ENCODE measurements around the gene PTPRM.

Gene PTPRM

GRCh38 chr18:7600528-7601245 lies 33.6 kb downstream of the PTPRM start:
- CTCF ChIA-PET, result interaction anchor here (0.7 to 1.1 kb wide), 2 partner anchors 11 to 34 kb away, joined by 3 read pairs; partner anchors contain the start of gene PTPRM
- 0 out of 2 replicates have a peak, but pooled peaks have one; percentile 29 for TF ChIP-seq ZNF10 (tag by site-specific recombination; IDR thresholded peaks at IDR 0.05)
- peak; percentile 48 for TF ChIP-seq ZIC2 (tag by site-specific recombination; IDR thresholded peaks at IDR 0.05)
- TF ChIP-seq OVOL3 (tag by site-specific recombination; IDR thresholded peaks at IDR 0.05), result no peak
- POLR2A ChIA-PET, result interaction anchor here (0.8 kb wide), 1 partner anchor 33 kb away, joined by 5 read pairs; the partner anchor contains the start of gene PTPRM
- Histone ChIP-seq H3K9me3 (ENCODE audit: control insufficient read depth, insufficient read depth, low read depth, low read length) (no peaks in the 10 kb centered on the region), H3K36me3 (ENCODE audit: control insufficient read depth in 2 of 2, insufficient read depth in 1 of 2, low read length in 2 of 2) (no peaks in the 10 kb centered on the region), H3K27ac (ENCODE audit: extremely low read depth, low read depth, low read length) (no peak overlapping the region), H3K4me1 (ENCODE audit: control insufficient read depth, insufficient read depth, low read length) (no peaks in the 10 kb centered on the region; the same call in 1 of the 2 replicates), H3K4me3 (ENCODE audit: low read depth, low read length) (no peak overlapping the region)

DNA sequence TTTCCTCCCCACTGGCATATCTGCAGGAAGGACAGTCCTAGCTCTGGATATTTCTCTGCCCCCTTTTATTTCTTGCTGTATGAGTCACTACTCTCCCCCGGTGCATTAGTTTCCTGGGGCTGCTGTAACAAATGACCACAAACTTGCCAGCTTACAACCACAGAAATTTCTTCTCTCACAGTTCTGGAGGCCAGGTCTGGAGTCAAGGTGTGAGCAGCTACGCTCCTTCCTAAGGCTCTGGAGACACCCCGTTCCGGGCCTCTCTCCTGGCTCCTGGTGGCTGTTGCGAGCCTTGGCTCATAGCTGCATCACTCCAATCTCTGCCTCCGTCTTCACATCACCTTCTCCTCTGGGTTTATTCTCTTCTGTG lies 34.1 kb downstream of the PTPRM start:
- CTCF ChIA-PET, result interaction anchor here (1.1 kb wide), 1 partner anchor 12 kb away, joined by 3 read pairs; no protein-coding TSS in a partner anchor
- no peaks in the 10 kb centered on the region for H3K4me1 ChIP-seq (ENCODE audit: control insufficient read depth, insufficient read depth, low read length)
- H3K36me3 ChIP-seq (ENCODE audit: control insufficient read depth in 2 of 2, insufficient read depth in 1 of 2, low read length in 2 of 2), result no peaks in the 10 kb centered on the region
- TF ChIP-seq, protein P1, sequence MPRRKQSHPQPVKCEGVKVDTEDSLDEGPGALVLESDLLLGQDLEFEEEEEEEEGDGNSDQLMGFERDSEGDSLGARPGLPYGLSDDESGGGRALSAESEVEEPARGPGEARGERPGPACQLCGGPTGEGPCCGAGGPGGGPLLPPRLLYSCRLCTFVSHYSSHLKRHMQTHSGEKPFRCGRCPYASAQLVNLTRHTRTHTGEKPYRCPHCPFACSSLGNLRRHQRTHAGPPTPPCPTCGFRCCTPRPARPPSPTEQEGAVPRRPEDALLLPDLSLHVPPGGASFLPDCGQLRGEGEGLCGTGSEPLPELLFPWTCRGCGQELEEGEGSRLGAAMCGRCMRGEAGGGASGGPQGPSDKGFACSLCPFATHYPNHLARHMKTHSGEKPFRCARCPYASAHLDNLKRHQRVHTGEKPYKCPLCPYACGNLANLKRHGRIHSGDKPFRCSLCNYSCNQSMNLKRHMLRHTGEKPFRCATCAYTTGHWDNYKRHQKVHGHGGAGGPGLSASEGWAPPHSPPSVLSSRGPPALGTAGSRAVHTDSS (tag by site-specific recombination; IDR thresholded peaks at IDR 0.05), result no peak
- no peak for TF ChIP-seq ZBTB44 (tag by site-specific recombination; IDR thresholded peaks at IDR 0.05)
- no peak for TF ChIP-seq ZNF266 (tag by site-specific recombination; IDR thresholded peaks at IDR 0.05; ENCODE audit: low read depth)
- peak; percentile 24 for TF ChIP-seq ZIC2 (tag by site-specific recombination; IDR thresholded peaks at IDR 0.05)
- no peak for TF ChIP-seq TSHZ1 (tag by site-specific recombination; IDR thresholded peaks at IDR 0.05; ENCODE audit: borderline replicate concordance)
- TF ChIP-seq YY1 (tag by site-specific recombination; IDR thresholded peaks at IDR 0.05), result no peak
- H3K27ac ChIP-seq (ENCODE audit: extremely low read depth, low read depth, low read length), result no peak overlapping the region
- H3K4me3 ChIP-seq (ENCODE audit: low read depth, low read length), result no peak overlapping the region
- no peaks in the 10 kb centered on the region for H3K9me3 ChIP-seq (ENCODE audit: control insufficient read depth, insufficient read depth, low read depth, low read length)
- POLR2A ChIA-PET, result interaction anchor here (0.8 kb wide), 1 partner anchor 34 kb away, joined by 5 read pairs; the partner anchor contains the start of gene PTPRM

DNA sequence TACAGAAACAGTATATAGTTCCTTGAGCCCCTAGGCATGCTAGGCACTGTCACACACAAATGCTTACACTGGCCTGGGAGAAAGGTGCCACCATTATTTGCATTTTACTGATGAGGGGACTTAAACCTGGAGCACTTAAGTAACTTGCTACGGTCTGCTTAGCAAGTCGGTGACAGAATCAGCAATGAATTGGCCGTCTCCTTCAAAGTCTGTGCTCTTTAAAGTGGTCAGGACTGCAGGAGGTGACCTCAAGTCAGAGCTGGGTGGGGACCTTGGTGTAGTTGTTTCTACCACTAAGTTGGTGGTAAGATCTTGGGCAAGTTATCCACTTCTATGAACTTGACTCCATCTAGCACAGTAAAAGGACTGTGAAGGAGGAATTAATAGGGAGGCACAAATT lies 34.8 kb downstream of the PTPRM start:
- ChIA-PET POLR2A (interaction anchor here (1.1 kb wide), 1 partner anchor 35 kb away, joined by 4 read pairs; the partner anchor contains the start of gene PTPRM), CTCF (interaction anchor here (0.7 kb wide), 1 partner anchor 529 kb away, joined by 5 read pairs; no protein-coding TSS in a partner anchor)
- Histone ChIP-seq H3K9me3 (ENCODE audit: control insufficient read depth, insufficient read depth, low read depth, low read length) (no peaks in the 10 kb centered on the region), H3K27ac (ENCODE audit: extremely low read depth, low read depth, low read length) (no peak overlapping the region), H3K4me3 (ENCODE audit: low read depth, low read length) (no peak overlapping the region), H3K36me3 (ENCODE audit: control insufficient read depth in 2 of 2, insufficient read depth in 1 of 2, low read length in 2 of 2) (no peaks in the 10 kb centered on the region), H3K4me1 (ENCODE audit: control insufficient read depth, insufficient read depth, low read length) (no peaks in the 10 kb centered on the region)
- no peak for TF ChIP-seq ZNF571 (tag by site-specific recombination; IDR thresholded peaks at IDR 0.05)
- TF ChIP-seq ZSCAN30 (tag by site-specific recombination; IDR thresholded peaks at IDR 0.05), result no peak
- TF ChIP-seq SP2 (tag by site-specific recombination; IDR thresholded peaks at IDR 0.05), result no peak
- no peak for TF ChIP-seq ZNF76 (tag by site-specific recombination; IDR thresholded peaks at IDR 0.05; ENCODE audit: borderline replicate concordance, low read depth)
- TF ChIP-seq ZBTB11 (tag by site-specific recombination; conservative IDR thresholded peaks at IDR 0.05; ENCODE audit: low read depth), result no peak
- no peak for TF ChIP-seq ZNF132 (tag by site-specific recombination; IDR thresholded peaks at IDR 0.05; ENCODE audit: borderline replicate concordance)
- TF ChIP-seq, protein P2, sequence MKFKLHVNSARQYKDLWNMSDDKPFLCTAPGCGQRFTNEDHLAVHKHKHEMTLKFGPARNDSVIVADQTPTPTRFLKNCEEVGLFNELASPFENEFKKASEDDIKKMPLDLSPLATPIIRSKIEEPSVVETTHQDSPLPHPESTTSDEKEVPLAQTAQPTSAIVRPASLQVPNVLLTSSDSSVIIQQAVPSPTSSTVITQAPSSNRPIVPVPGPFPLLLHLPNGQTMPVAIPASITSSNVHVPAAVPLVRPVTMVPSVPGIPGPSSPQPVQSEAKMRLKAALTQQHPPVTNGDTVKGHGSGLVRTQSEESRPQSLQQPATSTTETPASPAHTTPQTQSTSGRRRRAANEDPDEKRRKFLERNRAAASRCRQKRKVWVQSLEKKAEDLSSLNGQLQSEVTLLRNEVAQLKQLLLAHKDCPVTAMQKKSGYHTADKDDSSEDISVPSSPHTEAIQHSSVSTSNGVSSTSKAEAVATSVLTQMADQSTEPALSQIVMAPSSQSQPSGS (tag by site-specific recombination; IDR thresholded peaks at IDR 0.05; ENCODE audit: low read depth), result no peak
- TF ChIP-seq ZNF292 (tag by site-specific recombination; IDR thresholded peaks at IDR 0.05; ENCODE audit: borderline replicate concordance, low read depth), result no peak
- no peak for TF ChIP-seq ZNF112 (tag by site-specific recombination; IDR thresholded peaks at IDR 0.05)
- TF ChIP-seq ZNF184 (tag by site-specific recombination; IDR thresholded peaks at IDR 0.05), result no peak

All from HEK293 (cell line).